H1 (cell line): ENCODE data around the gene VOPP1. TPM values are rescaled to one million over a fixed set of nuclear protein-coding genes. Genes with fewer than 3 reads are reported as not detected.

Source experiments
- CTCF ChIA-PET: fragments of 300-600 bp; sonication (Branson Sonifier 250); formaldehyde crosslinking; loops from one replicate; lab custom pipeline; 2021; ENCODE audit not compliant: partially characterized antibody; lab: Charles Lee
- POLR2A ChIA-PET: fragments of 300-600 bp; sonication (Branson Sonifier 250); formaldehyde crosslinking; loops from one replicate; lab custom pipeline; 2021; ENCODE audit warnings: inconsistent platforms; ENCODE audit not compliant: partially characterized antibody; lab: Charles Lee
- DNase-seq, 2 experiments: peaks; one replicate each; pipeline versions ENCODE4 v3.0.0 to v3.0.0-alpha.2; 2010 to 2022; ENCODE audit warnings: low spot score in 2 of 2, low read depth in 1 of 2, mixed read lengths in 1 of 2
- FAIRE-seq: peaks from 2 replicates; lab custom pipeline; 2011; peaks lifted over from hg19 to GRCh38; lab: Jason Lieb, UNC
- H2AFZ ChIP-seq: 2 replicates; pipeline ENCODE4 v1.8.1; 2012; ENCODE audit warnings: low read length, inconsistent platforms
- H2AK5ac ChIP-seq: 2 replicates; pipeline ENCODE4 v1.6.1; 2013; ENCODE audit warnings: low read depth, low read length
- H2BK120ac ChIP-seq: replicated peaks from 2 replicates; pipeline ENCODE3; 2013; ENCODE audit warnings: low read depth, low read length, inconsistent platforms
- H2BK12ac ChIP-seq: 2 replicates; pipeline ENCODE4 v1.6.1; 2013; ENCODE audit warnings: low read depth, low read length
- H2BK15ac ChIP-seq: 2 replicates; pipeline ENCODE4 v1.6.1; 2013; ENCODE audit warnings: low read length
- H2BK20ac ChIP-seq: 2 replicates; pipeline ENCODE4 v1.6.1; 2013; ENCODE audit warnings: low read length
- H2BK5ac ChIP-seq: 2 replicates; pipeline ENCODE4 v1.6.1; 2013; ENCODE audit warnings: low read depth, low read length
- H3K14ac ChIP-seq: 2 replicates; pipeline ENCODE4 v1.6.1; 2013; ENCODE audit warnings: inconsistent platforms; ENCODE audit not compliant: insufficient read length
- H3K18ac ChIP-seq: 2 replicates; pipeline ENCODE4 v1.6.1; 2013; ENCODE audit warnings: low read length; ENCODE audit errors: extremely low read depth
- H3K23ac ChIP-seq: 2 replicates; pipeline ENCODE4 v1.6.1; 2013; ENCODE audit warnings: inconsistent platforms; ENCODE audit not compliant: insufficient read length
- H3K23me2 ChIP-seq: 2 replicates; pipeline ENCODE4 v1.6.1; 2013; ENCODE audit warnings: low read depth, low read length
- H3K27ac ChIP-seq: 2 replicates; pipeline ENCODE4 v1.6.1; 2011; ENCODE audit warnings: low read depth, low read length, inconsistent platforms
- H3K27me3 ChIP-seq, 4 experiments: replicated peaks in 1 of 4; 1 replicate in 1 of 4; 2 replicates in 3 of 4; pipeline versions ENCODE4 v1.6.1 to v1.8.1; 2011 to 2013; ENCODE audit warnings: low read length in 3 of 4, mild to moderate bottlenecking in 3 of 4, inconsistent platforms in 2 of 4, mixed read lengths in 2 of 4, moderate library complexity in 1 of 4; ENCODE audit not compliant: control insufficient read depth in 3 of 4, insufficient read depth in 3 of 4; ENCODE audit errors: extremely low read depth in 1 of 4
- H3K36me3 ChIP-seq, 4 experiments: 2 replicates each; pipeline versions ENCODE4 v1.6.1 to v1.8.1; 2011 to 2013; ENCODE audit warnings: mild to moderate bottlenecking in 4 of 4, low read length in 3 of 4, moderate library complexity in 2 of 4, control low read depth in 1 of 4, inconsistent platforms in 1 of 4; ENCODE audit not compliant: insufficient read depth in 4 of 4, control insufficient read depth in 2 of 4
- H3K4ac ChIP-seq: replicated peaks from 2 replicates; pipeline ENCODE3; 2013; ENCODE audit warnings: low read length, low read depth, mixed read lengths, inconsistent platforms; ENCODE audit not compliant: insufficient read length
- H3K4me1 ChIP-seq, 4 experiments: replicated peaks in 1 of 4; 1 replicate in 1 of 4; 2 replicates in 3 of 4; pipeline versions ENCODE4 v1.6.1 to v1.8.1; 2011 to 2013; ENCODE audit warnings: low read length in 3 of 4, inconsistent platforms in 2 of 4, mixed read lengths in 1 of 4; ENCODE audit not compliant: insufficient read depth in 4 of 4, control insufficient read depth in 3 of 4
- H3K4me2 ChIP-seq, 2 experiments: 2 replicates each; pipeline versions ENCODE4 v1.6.1 to v1.8.1; 2011 to 2013; ENCODE audit warnings: low read depth in 2 of 2, low read length in 2 of 2, control low read depth in 1 of 2, inconsistent platforms in 1 of 2, mild to moderate bottlenecking in 1 of 2; ENCODE audit not compliant: insufficient read depth in 1 of 2
- H3K4me3 ChIP-seq, 4 experiments: fragments of 200-600, 300-600 bp in 1 of 4; sonication (generic), shearing (Covaris generic), sonication (Bioruptor Twin) in 1 of 4; 2 replicates each; pipeline versions ENCODE4 v1.5.1 to v1.8.1; 2011 to 2016; ENCODE audit warnings: low read length in 4 of 4, low read depth in 3 of 4, control low read depth in 2 of 4, inconsistent platforms in 2 of 4, mild to moderate bottlenecking in 2 of 4, mixed read lengths in 1 of 4, moderate library complexity in 1 of 4; ENCODE audit not compliant: insufficient read depth in 2 of 4; ENCODE audit errors: extremely low read depth in 1 of 4
- H3K56ac ChIP-seq: replicated peaks from 2 replicates; pipeline ENCODE3; 2013; ENCODE audit warnings: low read depth, mild to moderate bottlenecking, mixed read lengths, low read length, inconsistent platforms; ENCODE audit not compliant: insufficient read length
- H3K79me1 ChIP-seq: 2 replicates; pipeline ENCODE4 v1.6.1; 2013; ENCODE audit warnings: low read depth, low read length, control low read depth
- H3K79me2 ChIP-seq, 2 experiments: 2 replicates each; pipeline versions ENCODE4 v1.6.1 to v1.8.1; 2012 to 2013; ENCODE audit warnings: low read length in 2 of 2, mild to moderate bottlenecking in 2 of 2, inconsistent platforms in 1 of 2; ENCODE audit not compliant: insufficient read depth in 2 of 2, control insufficient read depth in 1 of 2
- H3K9ac ChIP-seq, 4 experiments: replicated peaks in 1 of 4; 1 replicate in 1 of 4; 2 replicates in 3 of 4; pipeline versions ENCODE4 v1.6.1 to v1.8.1; 2011 to 2013; ENCODE audit warnings: low read depth in 3 of 4, low read length in 3 of 4, control low read depth in 2 of 4, mild to moderate bottlenecking in 2 of 4, moderate library complexity in 2 of 4, inconsistent platforms in 1 of 4; ENCODE audit errors: extremely low read depth in 1 of 4
- H3K9me3 ChIP-seq, 2 experiments: 2 replicates each; pipeline versions ENCODE4 v1.6.1 to v1.8.1; 2012 to 2013; ENCODE audit warnings: mild to moderate bottlenecking in 2 of 2, moderate library complexity in 2 of 2, control low read depth in 1 of 2, inconsistent platforms in 1 of 2, low read depth in 1 of 2, low read length in 1 of 2, mixed read lengths in 1 of 2; ENCODE audit not compliant: insufficient read depth in 2 of 2
- H4K20me1 ChIP-seq, 2 experiments: replicated peaks in 1 of 2; 2 replicates each; pipeline versions ENCODE3 to v1.8.1; 2011 to 2013; ENCODE audit warnings: inconsistent platforms in 2 of 2, low read length in 2 of 2, mild to moderate bottlenecking in 1 of 2; ENCODE audit not compliant: insufficient read depth in 2 of 2, control insufficient read depth in 1 of 2
- H4K5ac ChIP-seq: 2 replicates; pipeline ENCODE4 v1.6.1; 2013; ENCODE audit warnings: low read length, low read depth, mixed read lengths, inconsistent platforms; ENCODE audit not compliant: insufficient read length
- H4K8ac ChIP-seq: 2 replicates; pipeline ENCODE4 v1.8.0; 2013; ENCODE audit warnings: mild to moderate bottlenecking, moderate library complexity, low read length, inconsistent platforms; ENCODE audit not compliant: insufficient read depth; ENCODE audit errors: extremely low read depth
- H4K91ac ChIP-seq: replicated peaks from 2 replicates; pipeline ENCODE3; 2013; ENCODE audit warnings: low read length, mixed read lengths, inconsistent platforms; ENCODE audit not compliant: insufficient read length
- CHD1 ChIP-seq: IDR thresholded peaks from 2 replicates; pipeline ENCODE4 v1.6.1; 2012; ENCODE audit warnings: low read depth, low read length, improper control_type of control experiment
- EGR1 ChIP-seq: IDR thresholded peaks from 2 replicates; pipeline ENCODE4 v1.6.1; 2011; ENCODE audit warnings: low read depth, low read length, borderline replicate concordance
- EP300 ChIP-seq, 2 experiments: IDR thresholded peaks; 1 replicate in 1 of 2; 2 replicates in 1 of 2; pipeline ENCODE4 v1.6.1; 2011 to 2012; ENCODE audit warnings: low read depth in 2 of 2, low read length in 2 of 2, mild to moderate bottlenecking in 2 of 2, borderline replicate concordance in 1 of 2, inconsistent platforms in 1 of 2, moderate library complexity in 1 of 2
- MAFK ChIP-seq: IDR thresholded peaks from 2 replicates; pipeline ENCODE4 v1.6.1; 2012; ENCODE audit warnings: low read depth, mild to moderate bottlenecking, improper control_type of control experiment, low read length
- NANOG ChIP-seq: IDR thresholded peaks from 2 replicates; pipeline ENCODE4 v1.6.1; 2011; ENCODE audit warnings: low read length, low read depth, mild to moderate bottlenecking, inconsistent platforms; ENCODE audit not compliant: insufficient read depth, poor library complexity, severe bottlenecking
- WGBS, 2 experiments: shearing (Covaris generic) in 1 of 2; methylation state at CpG; one replicate each; pipeline versions ENCODE4 v1.1.6 to v1.1.7; 2013 to 2015; ENCODE audit warnings: low lambda C conversion rate in 2 of 2, mixed read lengths in 2 of 2, inconsistent platforms in 1 of 2, low coverage in 1 of 2, missing lambda C conversion rate in 1 of 2; ENCODE audit not compliant: insufficient replicate concordance in 2 of 2, insufficient coverage in 1 of 2, insufficient read length in 1 of 2; ENCODE audit errors: extremely low coverage in 1 of 2, missing lambda C conversion rate in 1 of 2; 5-methylcytosine and 5-hydroxymethylcytosine counted together
- polyA plus RNA-seq, 7 experiments: library from polyadenylated mRNA; depleted of rRNA in 3 of 7; stranded (reverse) in 5 of 7; unstranded in 2 of 7; fragments of >200 nt in 5 of 7; fragments of 200-250 nt in 2 of 7; gene quantifications; 1 replicate in 5 of 7; 2 replicates in 1 of 7; 4 replicates in 1 of 7; pipeline versions ENCODE4 v1.2.1 to v1.2.3, GENCODE V29; 2011 to 2013; ENCODE audit warnings: missing spikeins in 2 of 7, mixed read lengths in 2 of 7
- total RNA-seq: library from RNA; stranded (reverse); fragmentation: NEBNext Ultra II Directional; extraction: Animal tissue kit (Norgen Biotek cat#: 25700); gene quantifications from 2 replicates; pipeline ENCODE4 v1.2.1, GENCODE V29; 2021
- TF ChIP-seq, protein P1 (sequence below): IDR thresholded peaks from 2 replicates; pipeline ENCODE4 v1.6.1; 2011; ENCODE audit warnings: low read length, improper control_type of control experiment

VOPP1 gene
- total and polyA plus RNA-seq, 2 of the 8 experiments (the other 6 are each of a cell fraction or from before 2014, with no cell fraction given): 44.7 to 83.0 TPM

DNA sequence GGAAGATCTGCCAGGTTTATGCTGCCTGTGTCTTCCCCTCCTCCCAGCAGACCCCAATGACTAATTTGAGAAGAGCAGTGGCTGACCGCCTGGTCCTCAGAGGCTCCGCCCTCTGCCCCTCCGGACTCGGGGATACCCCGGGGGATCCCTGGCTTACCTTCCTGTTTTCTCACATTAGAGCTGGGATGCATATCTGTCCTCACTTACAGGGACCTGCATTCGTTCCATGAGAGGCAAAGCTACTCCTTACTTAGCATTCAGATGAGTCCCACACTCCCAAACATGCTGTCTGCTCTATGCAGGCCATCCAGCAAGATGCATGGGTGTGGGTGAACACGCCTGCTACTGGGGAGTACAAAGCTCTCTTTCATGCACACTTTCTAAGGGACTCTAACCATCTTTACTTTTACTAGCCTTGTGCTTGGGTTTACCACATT, 24.0 kb downstream of the VOPP1 start:
- Histone ChIP-seq H2BK5ac (no peak overlapping the region), H2BK20ac (no peak overlapping the region), H3K18ac (no peak overlapping the region), H4K20me1 (peaks cover 9 to 30% of the 10 kb centered on the region in 2 experiments), H3K36me3 (no peaks in the 10 kb centered on the region), H4K8ac (no peak overlapping the region), H3K23me2 (no peaks in the 10 kb centered on the region), H2BK15ac (no peak overlapping the region), H4K5ac (no peak overlapping the region), H3K4ac (no peak overlapping the region), H2AK5ac (no peak overlapping the region), H2BK12ac (no peak overlapping the region), H3K4me1 (peaks cover 5 to 27% (median 15%) of the 10 kb centered on the region in 4 experiments), H3K4me2 (no peak overlapping the region; a peak in 1 of 4 replicates), H2BK120ac (no peak overlapping the region), H3K4me3 (no peak overlapping the region), H3K27ac (no peak overlapping the region), H3K79me2 (peaks cover 18 to 100% of the 10 kb centered on the region in 2 experiments), H2AFZ (no peak overlapping the region), H3K14ac (no peak overlapping the region), H3K56ac (no peak overlapping the region), H3K79me1 (peaks cover 37% of the 10 kb centered on the region), H3K27me3 (no peaks in the 10 kb centered on the region), H4K91ac (no peak overlapping the region), H3K9me3 (no peaks in the 10 kb centered on the region), H3K23ac (no peak overlapping the region), H3K9ac (no peak overlapping the region)
- no peak for FAIRE-seq
- no peak for DNase-seq
- ChIA-PET CTCF (interaction anchor here (0.9 to 1.9 kb wide), 3 partner anchors 19 to 24 kb away, joined by 3 to 6 read pairs (median 5); no protein-coding TSS in a partner anchor), POLR2A (interaction anchor here (0.7 to 2.2 kb wide), 4 partner anchors 9 to 408 kb away, joined by 3 to 5 read pairs (median 4); no protein-coding TSS in a partner anchor)
- WGBS, 2 experiments: 75% methylated on average over 7 of the region's 7 CpGs; no CpG with 5 or more reads in 1 of the 2 experiments
- TF ChIP-seq EP300 (IDR thresholded peaks at IDR 0.05; ENCODE audit: borderline replicate concordance in 1 of 2, low read depth in 2 of 2, low read length in 2 of 2): no peak
- TF ChIP-seq EGR1: no peak
- TF ChIP-seq NANOG: no peak
- TF ChIP-seq, protein P1, sequence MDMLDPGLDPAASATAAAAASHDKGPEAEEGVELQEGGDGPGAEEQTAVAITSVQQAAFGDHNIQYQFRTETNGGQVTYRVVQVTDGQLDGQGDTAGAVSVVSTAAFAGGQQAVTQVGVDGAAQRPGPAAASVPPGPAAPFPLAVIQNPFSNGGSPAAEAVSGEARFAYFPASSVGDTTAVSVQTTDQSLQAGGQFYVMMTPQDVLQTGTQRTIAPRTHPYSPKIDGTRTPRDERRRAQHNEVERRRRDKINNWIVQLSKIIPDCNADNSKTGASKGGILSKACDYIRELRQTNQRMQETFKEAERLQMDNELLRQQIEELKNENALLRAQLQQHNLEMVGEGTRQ: no peak
- no peak for TF ChIP-seq MAFK
- no peak for TF ChIP-seq CHD1
